GM12891 (cell line): ENCODE results near the gene CYLD.

Experiments
- POLR2A ChIP-seq: IDR thresholded peaks from 2 replicates; pipeline ENCODE4 v1.6.1; 2011; ENCODE audit warnings: low read depth, low read length, control low read depth
- POLR2AphosphoS5 ChIP-seq: IDR thresholded peaks from 2 replicates; pipeline ENCODE4 v1.6.1; 2011; ENCODE audit warnings: low read depth, low read length, control low read depth

DNA sequence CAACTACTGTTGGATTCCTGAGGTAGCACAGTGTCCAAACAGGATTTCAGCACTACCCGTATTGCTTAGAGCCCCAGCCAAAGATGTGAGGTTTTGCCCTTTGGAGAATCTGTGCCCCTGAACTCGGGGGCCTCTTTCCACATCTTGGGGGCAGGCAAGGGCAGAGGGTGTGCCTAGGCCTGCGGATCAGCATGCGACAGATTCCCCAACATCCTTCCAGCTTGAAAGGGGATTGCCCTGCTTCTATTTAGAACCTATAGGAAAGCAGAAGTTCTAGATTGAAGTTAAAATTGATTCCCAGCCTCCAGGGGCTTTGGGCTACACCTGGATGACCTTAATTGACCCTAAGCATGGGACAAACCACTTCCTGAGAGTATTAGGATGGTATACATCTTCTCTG is 28.9 kb upstream of the CYLD start:
- TF ChIP-seq POLR2AphosphoS5 (no peak), POLR2A (no peak)
